Muscle of leg (tissue), 11 donors: ENCODE results near the gene POGZ. TPM values are rescaled to one million over a fixed set of nuclear protein-coding genes. Genes with fewer than 3 reads are reported as not detected.

Source experiments
- DNase-seq: peaks from one replicate; pipeline ENCODE4 v3.0.0; 2013
- H3K27ac ChIP-seq: one replicate; pipeline ENCODE4 v1.5.1; 2013; ENCODE audit warnings: mild to moderate bottlenecking, low read length, control low read depth
- H3K27me3 ChIP-seq: one replicate; pipeline ENCODE4 v1.6.1; 2013; ENCODE audit warnings: low read length; ENCODE audit not compliant: control insufficient read depth, insufficient read depth
- H3K36me3 ChIP-seq: one replicate; pipeline ENCODE4 v1.6.1; 2013; ENCODE audit warnings: low read length; ENCODE audit not compliant: control insufficient read depth, insufficient read depth
- H3K4me1 ChIP-seq: one replicate; pipeline ENCODE4 v1.6.1; 2013; ENCODE audit warnings: low read length; ENCODE audit not compliant: control insufficient read depth, insufficient read depth
- H3K4me3 ChIP-seq: one replicate; pipeline ENCODE4 v1.5.1; 2013; ENCODE audit warnings: low read length, control low read depth
- H3K9me3 ChIP-seq: replicated peaks from 2 replicates; pipeline ENCODE4 v1.6.1; 2013; ENCODE audit warnings: low read depth, low read length; ENCODE audit not compliant: control insufficient read depth
- WGBS: methylation state at CpG from one replicate; pipeline ENCODE4 v1.1.5; 2013; ENCODE audit warnings: missing lambda C conversion rate; ENCODE audit not compliant: insufficient coverage; 5-methylcytosine and 5-hydroxymethylcytosine counted together
- polyA plus RNA-seq, 8 donors: library from polyadenylated mRNA; unstranded; fragments of 120-200 nt; gene quantifications; one replicate each; pipeline versions ENCODE4 v1.2.1 to v1.2.3, GENCODE V29; 2013; ENCODE audit warnings: inconsistent platforms in 1 of 8, low replicate concordance in 1 of 8; ENCODE audit not compliant: insufficient read length in 8 of 8, insufficient read depth in 1 of 8
- total RNA-seq: library from RNA; stranded (reverse); fragments of 120-200 nt; gene quantifications from one replicate; pipeline ENCODE4 v1.2.4, GENCODE V29; 2013

POGZ gene
- total and polyA plus RNA-seq, 9 donors = 37.7 to 66.0 (median 49.5) TPM

- H3K4me1 ChIP-seq = no peaks in the 10 kb centered on the region
- H3K9me3 ChIP-seq = no peaks in the 10 kb centered on the region
- peaks cover 48% of the 10 kb centered on the region for H3K36me3 ChIP-seq
- H3K27me3 ChIP-seq = no peaks in the 10 kb centered on the region
- 97% methylated on average over 4 of the region's 7 CpGs for WGBS
- DNase-seq = no peak
- H3K27ac ChIP-seq = no peak overlapping the region
- H3K4me3 ChIP-seq = no peak overlapping the region
These were observed 31.2 kb downstream of the POGZ start for GRCh38 chr1:151428068-151428467.

GRCh38 chr1:151425103-151425502, 34.2 kb downstream of the POGZ start:
- no peaks in the 10 kb centered on the region for H3K27me3 ChIP-seq
- WGBS = no CpG with 5 or more reads among the region's 2 CpGs
- peaks cover 58% of the 10 kb centered on the region for H3K36me3 ChIP-seq
- no peak for DNase-seq
- no peaks in the 10 kb centered on the region for H3K4me1 ChIP-seq
- no peaks in the 10 kb centered on the region for H3K9me3 ChIP-seq
- no peak overlapping the region for H3K4me3 ChIP-seq
- no peak overlapping the region for H3K27ac ChIP-seq

DNA sequence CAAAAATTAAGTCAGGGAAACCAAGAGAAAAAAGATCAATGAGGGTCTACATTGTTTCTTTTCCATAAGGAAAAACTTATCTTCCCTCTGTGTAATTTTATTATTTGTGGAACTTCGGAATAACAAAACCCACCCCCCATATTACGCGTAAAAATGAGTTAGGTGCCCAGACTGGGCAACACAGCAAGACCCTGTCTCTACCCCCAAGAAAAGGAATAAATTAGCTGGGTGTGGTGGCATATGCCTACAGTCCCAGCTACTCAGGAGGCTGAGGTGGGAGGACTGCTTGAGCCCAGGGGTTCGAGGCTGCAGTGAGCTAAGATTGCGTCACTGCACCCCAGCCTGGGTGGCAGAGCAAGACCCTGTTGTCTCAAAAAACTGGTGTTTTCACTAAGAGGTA, 39.5 kb downstream of the POGZ start:
- Histone ChIP-seq H3K27me3 (no peaks in the 10 kb centered on the region), H3K36me3 (peaks cover 72% of the 10 kb centered on the region), H3K9me3 (no peaks in the 10 kb centered on the region), H3K4me3 (no peak overlapping the region), H3K27ac (no peak overlapping the region), H3K4me1 (no peaks in the 10 kb centered on the region)
- WGBS = 63% methylated on average over 2 of the region's 5 CpGs
- no peak for DNase-seq

- Histone ChIP-seq H3K27ac (no peak overlapping the region), H3K9me3 (no peaks in the 10 kb centered on the region), H3K27me3 (no peaks in the 10 kb centered on the region), H3K4me1 (no peaks in the 10 kb centered on the region), H3K36me3 (peaks cover 67% of the 10 kb centered on the region), H3K4me3 (no peak overlapping the region)
- no CpG with 5 or more reads among the region's 3 CpGs for WGBS
- DNase-seq = no peak
These were observed 41.2 kb downstream of the POGZ start for GRCh38 chr1:151418081-151418480.

DNA sequence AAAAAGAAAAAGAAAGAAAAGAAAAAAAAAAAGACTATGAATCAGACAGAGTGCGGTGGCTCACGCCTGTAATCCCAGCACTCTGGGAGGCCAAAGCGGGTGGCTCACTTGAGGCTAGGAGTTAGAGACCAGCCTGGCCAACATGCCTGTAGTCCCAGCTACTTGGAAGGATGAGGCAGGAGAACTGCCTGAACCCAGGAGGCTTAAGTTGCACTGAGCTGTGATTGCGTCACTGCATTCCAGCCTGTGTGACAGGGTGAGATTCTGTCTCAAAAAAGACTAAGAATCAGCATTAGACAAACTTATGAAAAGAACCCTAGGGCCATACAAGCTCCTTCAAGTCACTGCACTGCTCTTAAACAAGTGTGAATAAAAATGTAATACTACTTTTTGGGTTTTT, 43.1 kb downstream of the POGZ start:
- Histone ChIP-seq H3K4me3 (no peak overlapping the region), H3K36me3 (peaks cover 68% of the 10 kb centered on the region), H3K4me1 (no peaks in the 10 kb centered on the region), H3K9me3 (no peaks in the 10 kb centered on the region), H3K27ac (no peak overlapping the region), H3K27me3 (no peaks in the 10 kb centered on the region)
- WGBS = 97% methylated on average over 3 of the region's 4 CpGs
- DNase-seq = no peak

- H3K27me3 ChIP-seq = no peaks in the 10 kb centered on the region
- H3K4me3 ChIP-seq = no peak overlapping the region
- no peak overlapping the region for H3K27ac ChIP-seq
- no peaks in the 10 kb centered on the region for H3K9me3 ChIP-seq
- no peaks in the 10 kb centered on the region for H3K4me1 ChIP-seq
- DNase-seq = no peak
- no CpG with 5 or more reads among the region's 2 CpGs for WGBS
- peaks cover 68% of the 10 kb centered on the region for H3K36me3 ChIP-seq
These were observed 47.4 kb downstream of the POGZ start for GRCh38 chr1:151411884-151412283.

DNA sequence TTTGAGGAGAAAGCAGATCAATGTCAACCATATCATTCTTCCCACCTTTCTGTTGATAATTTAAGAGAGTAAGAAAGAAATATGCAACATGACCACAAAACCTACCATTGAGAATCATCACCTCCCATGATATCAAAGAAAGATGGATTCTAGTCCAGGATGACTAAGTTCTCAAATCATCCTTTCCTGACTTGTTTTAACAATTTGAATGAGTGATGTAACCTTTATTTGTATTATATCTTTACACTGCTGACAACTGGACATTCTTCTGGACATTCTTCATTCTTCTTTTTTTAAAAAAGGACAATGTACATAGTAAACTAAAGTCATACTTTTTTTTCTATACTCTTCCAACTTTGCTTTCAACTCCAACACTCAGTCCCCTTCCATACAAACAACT, 50.4 kb downstream of the POGZ start:
- Histone ChIP-seq H3K27me3 (no peaks in the 10 kb centered on the region), H3K27ac (no peak overlapping the region), H3K9me3 (no peaks in the 10 kb centered on the region), H3K36me3 (peaks cover 69% of the 10 kb centered on the region), H3K4me3 (no peak overlapping the region), H3K4me1 (no peaks in the 10 kb centered on the region)
- no peak for DNase-seq

GRCh38 chr1:151407304-151407703, 52.0 kb downstream of the POGZ start:
- Histone ChIP-seq H3K27ac (no peak overlapping the region), H3K4me1 (no peaks in the 10 kb centered on the region), H3K9me3 (no peaks in the 10 kb centered on the region), H3K36me3 (peaks cover 69% of the 10 kb centered on the region), H3K4me3 (no peak overlapping the region), H3K27me3 (no peaks in the 10 kb centered on the region)
- DNase-seq = no peak
- 80% methylated on average over 1 of the region's 3 CpGs for WGBS

GRCh38 chr1:151406176-151406575, 53.1 kb downstream of the POGZ start:
- no peak for DNase-seq
- H3K27me3 ChIP-seq = no peaks in the 10 kb centered on the region
- WGBS = 100% methylated on average over 1 of the region's 8 CpGs
- H3K4me3 ChIP-seq = no peak overlapping the region
- H3K36me3 ChIP-seq = peaks cover 72% of the 10 kb centered on the region
- no peaks in the 10 kb centered on the region for H3K4me1 ChIP-seq
- H3K27ac ChIP-seq = no peak overlapping the region
- H3K9me3 ChIP-seq = no peaks in the 10 kb centered on the region

DNA sequence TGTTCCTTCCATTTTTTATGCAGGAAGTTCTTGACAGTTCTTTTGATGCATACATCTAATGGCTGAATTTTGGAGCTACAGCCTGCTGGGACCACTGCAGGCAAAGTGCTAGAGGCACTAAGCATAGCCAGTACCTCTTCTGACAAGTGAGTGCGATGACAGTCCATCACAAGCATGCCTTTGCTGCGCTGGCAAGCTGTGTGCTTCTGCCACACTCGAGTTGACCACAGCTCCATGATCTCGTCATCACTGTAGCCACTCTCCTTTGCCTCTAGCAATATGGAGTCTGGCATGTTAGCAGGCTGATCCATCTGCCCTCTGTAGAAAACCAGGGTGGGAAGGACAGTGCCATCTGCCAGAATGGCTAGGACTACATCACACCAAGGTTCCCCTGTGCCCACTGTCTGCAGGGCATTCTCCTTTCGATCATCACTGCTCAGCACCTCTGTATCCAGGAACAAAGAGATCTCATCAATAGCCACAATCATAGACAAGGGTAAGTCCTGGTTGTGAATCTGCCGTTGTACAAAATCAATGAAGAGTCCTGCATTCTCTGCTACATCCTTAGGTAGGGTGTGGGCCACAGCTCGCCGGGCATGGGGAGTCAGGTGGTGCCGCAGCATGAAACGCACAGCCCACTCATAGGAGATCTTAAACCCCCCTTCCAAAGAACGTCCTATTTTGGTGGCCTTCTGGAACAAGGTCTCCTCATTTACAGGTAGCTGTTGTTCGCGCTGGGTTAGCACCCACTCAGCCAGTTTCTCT, 53.9 kb downstream of the POGZ start:
- Histone ChIP-seq H3K4me3 (no peak overlapping the region), H3K4me1 (peaks cover 7% of the 10 kb centered on the region), H3K9me3 (no peaks in the 10 kb centered on the region), H3K36me3 (peaks cover 76% of the 10 kb centered on the region), H3K27me3 (no peaks in the 10 kb centered on the region), H3K27ac (no peak overlapping the region)
- DNase-seq = no peak
- 91% methylated on average over 6 of the region's 13 CpGs for WGBS

GRCh38 chr1:151403612-151404011, 55.7 kb downstream of the POGZ start:
- peaks cover 69% of the 10 kb centered on the region for H3K36me3 ChIP-seq
- H3K4me3 ChIP-seq = no peak overlapping the region
- WGBS = 100% methylated on average over 1 of the region's 3 CpGs
- no peaks in the 10 kb centered on the region for H3K9me3 ChIP-seq
- no peaks in the 10 kb centered on the region for H3K27me3 ChIP-seq
- no peak for DNase-seq
- H3K27ac ChIP-seq = no peak overlapping the region
- peaks cover 10% of the 10 kb centered on the region for H3K4me1 ChIP-seq
